IMR-90 (cell line): ENCODE data around the gene ATP6V1E1. TPM values are rescaled to one million over a fixed set of nuclear protein-coding genes. Genes with fewer than 3 reads are reported as not detected.

ENCODE experiments used
- ATAC-seq: fragments of 200-7000 bp; cut with Tn5 transposase; 2 replicates; pipeline ENCODE4 v1.9.1; 2020; ENCODE audit warnings: low read depth, mild to moderate bottlenecking, moderate library complexity
- BruUV-seq: library from RNA; stranded (reverse); fragments of 400-500 nt; replicated peaks from 2 replicates; lab custom pipeline; 2021; lab: Mats Ljungman, UMichigan
- CTCF ChIA-PET: fragments of 300-600 bp; formaldehyde crosslinking; extraction: SDS; loops from one replicate; lab custom pipeline; 2021; ENCODE audit warnings: antibody characterized with exemption; lab: Yijun Ruan, JAX
- POLR2A ChIA-PET: fragments of 300-600 bp; sonication (Branson Sonifier 250); formaldehyde crosslinking; loops from one replicate; lab custom pipeline; 2022; ENCODE audit warnings: antibody characterized with exemption; ENCODE audit not compliant: unreplicated experiment; lab: Charles Lee
- DNase-seq: peaks from one replicate; pipeline ENCODE4 v3.0.0; 2013
- H2AFZ ChIP-seq: replicated peaks from 2 replicates; pipeline ENCODE3; 2013; ENCODE audit warnings: low read length, mild to moderate bottlenecking; ENCODE audit not compliant: poor library complexity
- H2AK5ac ChIP-seq: 2 replicates; pipeline ENCODE4 v1.6.1; 2013; ENCODE audit warnings: low read depth, low read length, inconsistent platforms
- H2AK9ac ChIP-seq: replicated peaks from 2 replicates; pipeline ENCODE3; 2013; ENCODE audit warnings: mild to moderate bottlenecking, low read depth, low read length, moderate library complexity; ENCODE audit not compliant: poor library complexity
- H2BK120ac ChIP-seq: 2 replicates; pipeline ENCODE4 v1.6.1; 2013; ENCODE audit warnings: low read depth, low read length, inconsistent platforms
- H2BK15ac ChIP-seq: 3 replicates; pipeline ENCODE4 v1.6.1; 2013; ENCODE audit warnings: low read depth, low read length, inconsistent platforms
- H2BK20ac ChIP-seq: 2 replicates; pipeline ENCODE4 v1.6.1; 2013; ENCODE audit warnings: low read depth, mild to moderate bottlenecking, inconsistent platforms, low read length, moderate library complexity
- H2BK5ac ChIP-seq: 2 replicates; pipeline ENCODE4 v1.6.1; 2013; ENCODE audit warnings: mild to moderate bottlenecking, low read depth, low read length, inconsistent platforms; ENCODE audit not compliant: poor library complexity, severe bottlenecking
- H3K14ac ChIP-seq: replicated peaks from 2 replicates; pipeline ENCODE4 v1.6.1; 2013; ENCODE audit warnings: low read depth, low read length, inconsistent platforms
- H3K18ac ChIP-seq: 2 replicates; pipeline ENCODE4 v1.6.1; 2013; ENCODE audit warnings: low read depth, low read length, control low read depth
- H3K23ac ChIP-seq: 2 replicates; pipeline ENCODE4 v1.6.1; 2013; ENCODE audit warnings: low read depth, low read length, inconsistent platforms
- H3K27ac ChIP-seq: 2 replicates; pipeline ENCODE4 v1.5.1; 2013; ENCODE audit warnings: mild to moderate bottlenecking, control low read depth, low read length; ENCODE audit not compliant: insufficient read depth
- H3K27me3 ChIP-seq: 2 replicates; pipeline ENCODE4 v1.6.1; 2013; ENCODE audit warnings: low read length; ENCODE audit not compliant: control insufficient read depth, insufficient read depth
- H3K36me3 ChIP-seq: 2 replicates; pipeline ENCODE4 v1.6.1; 2013; ENCODE audit warnings: low read length, mixed read lengths; ENCODE audit not compliant: control insufficient read depth, insufficient read depth
- H3K4ac ChIP-seq: 2 replicates; pipeline ENCODE4 v1.6.1; 2013; ENCODE audit warnings: low read depth, low read length, inconsistent platforms
- H3K4me1 ChIP-seq: 2 replicates; pipeline ENCODE4 v1.6.1; 2013; ENCODE audit warnings: low read length, mixed read lengths; ENCODE audit not compliant: control insufficient read depth, insufficient read depth
- H3K4me2 ChIP-seq: 2 replicates; pipeline ENCODE4 v1.6.1; 2013; ENCODE audit warnings: low read depth, mild to moderate bottlenecking, control low read depth, low read length, moderate library complexity
- H3K4me3 ChIP-seq: 2 replicates; pipeline ENCODE4 v1.5.1; 2013; ENCODE audit warnings: low read depth, mild to moderate bottlenecking, control low read depth, low read length, moderate library complexity; ENCODE audit not compliant: insufficient read depth
- H3K56ac ChIP-seq: 2 replicates; pipeline ENCODE4 v1.6.1; 2013; ENCODE audit warnings: low read length, inconsistent platforms; ENCODE audit not compliant: insufficient read depth; ENCODE audit errors: extremely low read depth
- H3K79me1 ChIP-seq, 2 experiments: 2 replicates each; pipeline ENCODE4 v1.6.1; 2013; ENCODE audit warnings: low read length in 2 of 2, inconsistent platforms in 1 of 2, low read depth in 1 of 2
- H3K9ac ChIP-seq: 2 replicates; pipeline ENCODE4 v1.6.1; 2013; ENCODE audit warnings: low read depth, low read length, control low read depth
- H3K9me1 ChIP-seq: 2 replicates; pipeline ENCODE4 v1.6.1; 2013; ENCODE audit warnings: low read length, inconsistent platforms; ENCODE audit not compliant: insufficient read depth
- H3K9me3 ChIP-seq: 2 replicates; pipeline ENCODE4 v1.6.1; 2013; ENCODE audit warnings: low read length; ENCODE audit not compliant: control insufficient read depth, insufficient read depth
- H4K20me1 ChIP-seq: 2 replicates; pipeline ENCODE4 v1.6.1; 2013; ENCODE audit warnings: low read length, inconsistent platforms; ENCODE audit not compliant: insufficient read depth
- H4K5ac ChIP-seq: 2 replicates; pipeline ENCODE4 v1.6.1; 2013; ENCODE audit warnings: mild to moderate bottlenecking, low read depth, low read length, control low read depth
- H4K8ac ChIP-seq, 2 experiments: 2 replicates each; pipeline ENCODE4 v1.6.1; 2013; ENCODE audit warnings: low read depth in 2 of 2, low read length in 2 of 2, control low read depth in 1 of 2, inconsistent platforms in 1 of 2
- H4K91ac ChIP-seq: 2 replicates; pipeline ENCODE4 v1.6.1; 2013; ENCODE audit warnings: low read depth, low read length, inconsistent platforms; ENCODE audit not compliant: insufficient read depth
- MAFK ChIP-seq: IDR thresholded peaks from 2 replicates; pipeline ENCODE4 v1.6.1; 2012; ENCODE audit warnings: low read depth, low read length, improper control_type of control experiment
- MXI1 ChIP-seq: IDR thresholded peaks from 2 replicates; pipeline ENCODE4 v1.6.1; 2012; ENCODE audit warnings: low read depth, mild to moderate bottlenecking, low read length, moderate library complexity, borderline replicate concordance
- NFE2L2 ChIP-seq: fragments of 150-350 bp; IDR thresholded peaks from 2 replicates; pipeline ENCODE4 v1.6.1; 2016; ENCODE audit warnings: low read depth, mild to moderate bottlenecking, low read length
- POLR2A ChIP-seq: IDR thresholded peaks from 2 replicates; pipeline ENCODE4 v1.6.1; 2012; ENCODE audit warnings: mild to moderate bottlenecking, low read depth, low read length
- RCOR1 ChIP-seq: IDR thresholded peaks from 2 replicates; pipeline ENCODE4 v1.6.1; 2012; ENCODE audit warnings: mild to moderate bottlenecking, low read length, improper control_type of control experiment; ENCODE audit not compliant: insufficient replicate concordance
- RFX5 ChIP-seq: IDR thresholded peaks from 2 replicates; pipeline ENCODE4 v1.8.0; 2012; ENCODE audit warnings: low read depth, mild to moderate bottlenecking, low read length, moderate library complexity
- USF2 ChIP-seq: fragments of 150-350 bp; IDR thresholded peaks from 2 replicates; pipeline ENCODE4 v1.6.1; 2017; ENCODE audit warnings: mild to moderate bottlenecking, antibody characterized with exemption, low read length, low read depth
- WGBS, 2 experiments: methylation state at CpG; one replicate each; pipeline versions ENCODE4 v1.1.5 to v1.1.7; 2013; ENCODE audit warnings: missing lambda C conversion rate in 2 of 2; ENCODE audit not compliant: insufficient read length in 1 of 2; ENCODE audit errors: extremely low coverage in 2 of 2; 5-methylcytosine and 5-hydroxymethylcytosine counted together
- dilution Hi-C: fragments of 300-500 bp; cut with HindIII; formaldehyde crosslinking; loops from one replicate; pipeline ENCODE4 v1.14.3; 2018; ENCODE audit warnings: low sequenced_read_pairs; ENCODE audit not compliant: unreplicated experiment
- in situ Hi-C: fragments of 300-500 bp; cut with MboI; formaldehyde crosslinking; loops from 3 replicates; pipeline ENCODE4 v1.14.3; 2019; ENCODE audit warnings: low sequenced_read_pairs, inconsistent platforms, mixed read lengths
- intact Hi-C: fragments of 100-400 bp; cut with micrococcal nuclease; formaldehyde crosslinking; loops from 2 replicates; pipeline ENCODE4 v1.10.0; 2022
- polyA plus RNA-seq, 3 experiments: library from polyadenylated mRNA; depleted of rRNA; stranded (reverse); fragments of >200 nt; gene quantifications; 2 replicates each; pipeline ENCODE4 v1.2.3, GENCODE V29; 2012; ENCODE audit warnings: low replicate concordance in 1 of 3
- total RNA-seq: library from RNA; depleted of rRNA; stranded (reverse); fragments of >200 nt; gene quantifications from 2 replicates; pipeline ENCODE4 v1.2.3, GENCODE V29; 2012

The ATP6V1E1 gene
- total and polyA plus RNA-seq, 2 of the 4 experiments (the other 2 are of a cell fraction): 144 to 148 TPM

GRCh38 chr22:17672417-17672991 is 44.0 kb upstream of the ATP6V1E1 start:
- TF ChIP-seq RFX5 (no peak), POLR2A (no peak), MAFK (no peak), NFE2L2 (no peak), MXI1 (no peak), USF2 (no peak), RCOR1 (no peak)
- Histone ChIP-seq H2BK15ac (no peak overlapping the region), H2BK20ac (peak overlapping the region; percentile 53; the same call in 1 of the 2 replicates), H2AFZ (no peak overlapping the region), H4K91ac (peak overlapping the region; percentile 20; the same call in 1 of the 2 replicates), H2AK5ac (no peak overlapping the region), H3K56ac (no peak overlapping the region; the same call in 1 of the 2 replicates), H4K5ac (peak overlapping the region; percentile 7; the same call in 1 of the 2 replicates), H4K20me1 (peaks cover 4% of the 10 kb centered on the region; the same call in 1 of the 2 replicates), H3K4ac (peak overlapping the region; percentile 12; the same call in 1 of the 2 replicates), H3K27ac (no peak overlapping the region), H3K9ac (no peak overlapping the region), H3K9me1 (peaks cover 8% of the 10 kb centered on the region), H3K36me3 (peaks cover 4% of the 10 kb centered on the region; the same call in 1 of the 2 replicates), H3K23ac (peak overlapping the region; percentile 14), H3K4me1 (peaks cover 7% of the 10 kb centered on the region; the same call in 1 of the 2 replicates), H3K18ac (peak overlapping the region; percentile 56; the same call in 1 of the 2 replicates), H3K4me3 (no peak overlapping the region), H3K14ac (peak overlapping the region; percentile 23; the same call in 1 of the 2 replicates), H3K4me2 (peak overlapping the region; percentile 73), H2AK9ac (no peak overlapping the region), H4K8ac (peak overlapping the region in 1 of 2 experiments; percentile 42; a peak in 1 of 4 replicates), H2BK120ac (peak overlapping the region; percentile 24; the same call in 1 of the 2 replicates), H3K9me3 (no peaks in the 10 kb centered on the region), H3K27me3 (no peaks in the 10 kb centered on the region), H2BK5ac (peak overlapping the region; percentile 49), H3K79me1 (peaks cover 25 to 45% of the 10 kb centered on the region in 2 experiments)
- ChIA-PET POLR2A (interaction anchor here (1.1 kb wide), 1 partner anchor 35 kb away, joined by 5 read pairs; no protein-coding TSS in a partner anchor), CTCF (interaction anchor here (0.9 kb wide), 1 partner anchor 114 kb away, joined by 4 read pairs; no protein-coding TSS in a partner anchor)
- 50% methylated on average over 1 of the region's 2 CpGs; no CpG with 5 or more reads in 1 of the 2 experiments for WGBS, 2 experiments
- in situ Hi-C loops (no loop called here), intact Hi-C loops (no loop called here), dilution Hi-C loops (no loop called here)
- BruUV-seq: no TSS peak
- DNase-seq (peak; percentile 37), ATAC-seq (peak; percentile 80)
